T-helper 2 cell treated with Interferon-gamma antibody and Interleukin-4, amounts not matched to agents 100 ng/mL and 5 ng/mL, for 36 hours (primary cell): ENCODE data around the gene SLC35A5. TPM values are rescaled to one million over a fixed set of nuclear protein-coding genes. Genes with fewer than 3 reads are reported as not detected.
"Not testable (repeated sequence)": the region's sequence is repeated elsewhere in the genome, so short reads cannot be mapped to it uniquely, and the experiment has no call there.

Source experiments
- intact Hi-C: fragments of 100-400 bp; cut with micrococcal nuclease; formaldehyde crosslinking; loops from one replicate; pipeline ENCODE4 v1.15.1; 2023
- total RNA-seq: library from RNA; stranded (reverse); gene quantifications from 2 replicates; pipeline ENCODE4 v1.2.3, GENCODE V29; 2022

Gene SLC35A5, protein sequence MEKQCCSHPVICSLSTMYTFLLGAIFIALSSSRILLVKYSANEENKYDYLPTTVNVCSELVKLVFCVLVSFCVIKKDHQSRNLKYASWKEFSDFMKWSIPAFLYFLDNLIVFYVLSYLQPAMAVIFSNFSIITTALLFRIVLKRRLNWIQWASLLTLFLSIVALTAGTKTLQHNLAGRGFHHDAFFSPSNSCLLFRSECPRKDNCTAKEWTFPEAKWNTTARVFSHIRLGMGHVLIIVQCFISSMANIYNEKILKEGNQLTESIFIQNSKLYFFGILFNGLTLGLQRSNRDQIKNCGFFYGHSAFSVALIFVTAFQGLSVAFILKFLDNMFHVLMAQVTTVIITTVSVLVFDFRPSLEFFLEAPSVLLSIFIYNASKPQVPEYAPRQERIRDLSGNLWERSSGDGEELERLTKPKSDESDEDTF
- total RNA-seq = 20.0 and 20.4 TPM in 2 replicates

- intact Hi-C loops = loop anchor here (1.0 to 5.0 kb wide), 14 partner anchors 43 to 1495 kb away; partner anchors contain the start of genes ABHD10, ATP6V1A, BTLA and CCDC191
These were observed at the start of gene SLC35A5, which contains the start of gene ATG3 for GRCh38 chr3:112561734-112562529. Gene SLC35A5, plus strand, starts transcription at chr3:112562045. Its CDS starts 1,359 bp downstream, at chr3:112563404. Gene ATG3, minus strand, starts transcription at chr3:112561962. Its CDS starts 434 bp downstream, at chr3:112561528.

GRCh38 chr3:112512320-112512719, 49.5 kb upstream of the SLC35A5 start:
- intact Hi-C loops = loop anchor here (5.0 kb wide), 1 partner anchor 50 kb away; no protein-coding TSS in a partner anchor

- intact Hi-C loops = loop anchor here (1.0 to 5.0 kb wide), 3 partner anchors 15 to 163 kb away; partner anchors contain the start of gene BTLA
These were observed 47.2 kb upstream of the SLC35A5 start for GRCh38 chr3:112514527-112515128.

GRCh38 chr3:112518970-112519369, 42.9 kb upstream of the SLC35A5 start:
- intact Hi-C loops = loop anchor here (1.0 to 5.0 kb wide), 8 partner anchors 42 to 408 kb away; partner anchors contain the start of gene ATG3

GRCh38 chr3:112519424-112520001, 42.3 kb upstream of the SLC35A5 start:
- intact Hi-C loops = loop anchor here (1.0 to 5.0 kb wide), 8 partner anchors 41 to 408 kb away; partner anchors contain the start of gene ATG3

DNA sequence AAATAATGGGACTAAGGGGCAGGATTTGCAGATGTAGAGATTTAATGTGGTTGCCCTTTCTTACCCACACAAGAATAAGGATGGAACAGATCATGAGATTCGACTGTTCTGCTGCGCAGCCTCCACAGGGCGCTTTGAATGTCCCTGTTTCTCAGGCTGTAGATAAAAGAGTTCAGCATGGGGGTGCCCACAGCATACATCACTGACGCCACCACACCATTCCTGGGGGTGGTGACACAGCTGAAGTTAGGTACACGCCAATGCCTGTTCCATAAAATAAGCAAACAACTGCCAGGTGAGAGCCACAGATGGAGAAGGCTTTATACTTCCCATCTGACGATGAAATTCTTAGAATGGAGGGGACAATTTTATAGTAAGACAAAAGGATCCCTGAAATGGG, 37.7 kb upstream of the SLC35A5 start:
- intact Hi-C loops = not testable (repeated sequence)

DNA sequence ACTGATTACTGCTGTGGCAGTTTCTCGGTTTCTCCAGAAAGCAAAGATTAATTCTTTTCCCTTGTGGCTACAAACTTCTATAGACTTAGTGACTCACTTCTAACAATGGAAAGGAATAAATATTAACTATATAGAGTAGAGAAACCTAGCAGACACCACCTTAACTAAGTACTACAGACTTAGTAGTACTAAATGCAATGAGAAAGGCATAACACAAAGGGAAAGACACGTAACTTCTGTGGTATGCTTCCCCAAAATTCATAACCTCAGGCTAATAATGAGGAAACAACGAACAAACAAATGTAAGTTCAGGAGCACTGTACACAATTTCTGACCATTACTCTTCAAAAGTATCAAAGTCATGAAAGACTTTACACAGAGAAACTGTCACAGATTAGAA, 31.3 kb upstream of the SLC35A5 start:
- intact Hi-C loops = loop anchor here (5.0 kb wide), 2 partner anchors 393 to 418 kb away; no protein-coding TSS in a partner anchor

- intact Hi-C loops = loop anchor here (1.0 to 5.0 kb wide), 4 partner anchors 204 to 419 kb away; no protein-coding TSS in a partner anchor
These were observed 30.5 kb upstream of the SLC35A5 start for GRCh38 chr3:112531358-112531781.

GRCh38 chr3:112539825-112540650, 21.8 kb upstream of the SLC35A5 start:
- intact Hi-C loops = no loop called here

DNA sequence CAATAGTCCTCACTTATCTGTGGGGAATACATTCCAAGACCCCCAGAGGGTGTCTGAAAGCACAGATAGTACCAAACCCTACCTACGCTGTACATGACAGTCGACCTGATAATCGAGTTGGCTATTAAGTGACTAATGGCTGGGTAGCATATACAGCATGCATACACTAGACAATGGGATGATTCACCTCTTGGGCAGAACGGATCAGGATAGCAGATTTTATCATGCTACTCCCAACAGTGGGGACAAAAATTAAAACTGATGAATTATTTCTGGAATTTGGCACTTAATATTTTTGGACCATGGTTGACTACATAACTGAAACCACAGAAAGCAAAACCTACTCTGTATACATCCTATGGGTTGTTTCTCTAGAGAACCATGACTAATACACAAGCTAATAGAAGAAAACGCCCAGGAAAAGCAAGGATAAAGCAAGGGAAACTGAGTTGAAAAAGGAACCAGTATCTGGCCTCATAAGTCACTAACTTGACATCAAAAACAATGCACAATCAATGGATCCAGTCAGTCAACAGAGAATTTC, 15.6 kb upstream of the SLC35A5 start:
- intact Hi-C loops = no loop called here

DNA sequence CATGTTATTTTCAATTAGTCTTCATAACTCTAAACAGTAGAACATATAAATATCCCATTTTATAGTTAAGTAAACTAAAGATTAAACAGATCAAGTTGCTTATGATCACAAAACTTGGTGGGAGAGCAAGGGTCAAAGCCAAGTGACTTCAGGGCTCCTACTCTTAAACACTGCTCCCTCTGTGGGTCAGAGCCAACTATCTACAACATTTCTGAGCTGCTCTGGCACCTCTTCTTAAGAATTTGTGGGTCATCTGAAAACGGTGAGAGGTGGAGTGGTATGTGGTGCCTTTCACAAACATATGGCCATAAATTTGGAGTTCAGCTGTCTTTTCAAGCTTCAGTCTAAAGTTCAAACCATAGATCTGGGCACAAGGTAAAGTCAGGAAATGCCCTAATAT, 11.0 kb upstream of the SLC35A5 start:
- intact Hi-C loops = no loop called here

DNA sequence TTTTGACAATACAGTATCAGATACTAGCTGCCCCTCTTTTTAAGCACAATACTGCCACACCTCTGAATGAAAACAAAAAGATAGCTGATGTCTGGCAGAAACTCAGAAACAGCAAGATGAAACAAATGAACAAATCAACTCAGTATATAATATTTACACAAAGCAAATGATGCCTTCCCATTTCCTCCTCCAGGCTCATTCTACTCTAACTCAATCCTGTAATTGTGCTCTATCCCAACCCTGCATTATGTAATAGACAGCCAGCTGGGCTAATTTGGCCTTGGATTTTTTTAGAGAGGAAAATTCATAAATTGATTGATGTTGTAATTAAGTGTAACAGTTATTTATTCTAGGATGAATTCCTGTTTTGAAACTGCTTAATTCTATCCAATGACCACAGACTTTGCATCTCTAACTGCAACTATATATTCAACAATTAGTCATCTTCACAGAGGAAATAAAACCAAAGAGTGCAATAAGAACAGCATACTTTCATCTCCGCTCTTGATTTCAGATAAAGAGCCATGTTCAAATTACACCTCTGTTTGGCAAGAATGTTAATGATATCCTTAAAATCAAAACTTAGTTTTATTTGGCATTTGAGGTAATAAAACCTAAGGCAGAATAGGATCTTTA, 6.2 kb upstream of the SLC35A5 start:
- intact Hi-C loops = no loop called here

DNA sequence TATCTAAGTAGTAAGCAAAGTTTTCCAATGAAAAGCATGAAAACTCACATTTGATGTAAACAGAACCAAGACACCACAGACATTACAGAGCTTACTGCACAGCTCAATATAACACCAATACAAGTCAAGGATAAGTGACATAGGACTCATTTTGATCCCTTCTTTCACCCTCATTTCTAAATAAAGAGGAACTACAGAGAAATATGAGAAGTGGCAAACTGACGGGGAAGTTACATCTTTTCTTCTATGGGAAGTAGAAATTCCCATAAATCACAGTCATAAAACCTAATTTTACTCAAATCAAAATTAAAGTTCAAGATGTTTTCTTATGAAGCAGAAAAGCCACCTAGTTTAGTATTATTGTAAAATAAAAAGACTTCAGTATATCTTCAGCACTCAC, 3.9 kb upstream of the SLC35A5 start:
- intact Hi-C loops = no loop called here

GRCh38 chr3:112560307-112560706, 1.5 kb upstream of the SLC35A5 start:
- intact Hi-C loops = loop anchor here (2.0 to 5.0 kb wide), 4 partner anchors 42 to 972 kb away; partner anchors contain the start of genes SIDT1 and SPICE1

DNA sequence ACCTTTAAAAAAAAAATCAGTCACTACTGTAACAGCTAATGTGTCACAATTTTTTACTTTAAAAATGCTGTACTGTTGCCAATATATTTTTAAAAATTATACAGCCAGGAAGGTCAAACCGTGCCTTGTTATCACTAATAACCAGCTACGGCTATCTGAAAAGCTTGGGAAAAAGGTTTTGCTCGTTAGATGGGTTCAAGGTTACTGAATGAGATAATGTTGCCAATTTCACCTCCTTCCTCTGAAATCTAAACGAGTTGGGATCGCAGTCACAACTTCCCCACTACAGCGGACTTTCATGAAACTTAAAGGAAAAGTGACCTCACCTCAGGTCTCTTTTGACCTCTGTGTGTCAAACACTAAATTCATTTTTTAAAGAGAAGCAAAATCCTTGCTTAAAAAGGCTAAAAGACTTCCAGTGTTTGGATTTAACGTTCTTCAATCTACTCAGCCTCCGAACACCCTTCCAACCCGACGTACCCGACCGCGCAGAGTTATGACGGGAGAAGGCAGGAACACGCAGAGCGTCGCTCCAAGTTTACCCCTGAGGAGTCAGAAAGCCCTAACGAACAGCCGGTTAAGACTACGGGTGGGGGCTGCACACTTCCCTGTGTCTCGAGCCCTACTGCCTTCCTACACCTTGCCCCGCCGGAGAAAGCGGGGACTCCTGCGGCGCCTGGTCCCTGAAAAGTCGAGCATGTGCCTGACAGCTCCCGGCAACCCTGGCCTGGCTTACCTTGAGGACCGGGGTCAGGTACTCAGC, 943 bp upstream of the SLC35A5 start:
- intact Hi-C loops = loop anchor here (1.0 to 5.0 kb wide), 5 partner anchors 42 to 971 kb away; partner anchors contain the start of genes SIDT1 and SPICE1

GRCh38 chr3:112561484-112561733, 436 bp upstream of the SLC35A5 start:
- intact Hi-C loops = loop anchor here (1.0 to 5.0 kb wide), 5 partner anchors 43 to 971 kb away; partner anchors contain the start of genes SIDT1 and SPICE1

GRCh38 chr3:112564247-112564939, 2.5 kb downstream of the SLC35A5 start:
- intact Hi-C loops = loop anchor here (5.0 kb wide), 3 partner anchors 102 to 968 kb away; partner anchors contain the start of genes SIDT1 and SPICE1
